ENCODE data around the gene FGD5.

Gene FGD5, protein sequence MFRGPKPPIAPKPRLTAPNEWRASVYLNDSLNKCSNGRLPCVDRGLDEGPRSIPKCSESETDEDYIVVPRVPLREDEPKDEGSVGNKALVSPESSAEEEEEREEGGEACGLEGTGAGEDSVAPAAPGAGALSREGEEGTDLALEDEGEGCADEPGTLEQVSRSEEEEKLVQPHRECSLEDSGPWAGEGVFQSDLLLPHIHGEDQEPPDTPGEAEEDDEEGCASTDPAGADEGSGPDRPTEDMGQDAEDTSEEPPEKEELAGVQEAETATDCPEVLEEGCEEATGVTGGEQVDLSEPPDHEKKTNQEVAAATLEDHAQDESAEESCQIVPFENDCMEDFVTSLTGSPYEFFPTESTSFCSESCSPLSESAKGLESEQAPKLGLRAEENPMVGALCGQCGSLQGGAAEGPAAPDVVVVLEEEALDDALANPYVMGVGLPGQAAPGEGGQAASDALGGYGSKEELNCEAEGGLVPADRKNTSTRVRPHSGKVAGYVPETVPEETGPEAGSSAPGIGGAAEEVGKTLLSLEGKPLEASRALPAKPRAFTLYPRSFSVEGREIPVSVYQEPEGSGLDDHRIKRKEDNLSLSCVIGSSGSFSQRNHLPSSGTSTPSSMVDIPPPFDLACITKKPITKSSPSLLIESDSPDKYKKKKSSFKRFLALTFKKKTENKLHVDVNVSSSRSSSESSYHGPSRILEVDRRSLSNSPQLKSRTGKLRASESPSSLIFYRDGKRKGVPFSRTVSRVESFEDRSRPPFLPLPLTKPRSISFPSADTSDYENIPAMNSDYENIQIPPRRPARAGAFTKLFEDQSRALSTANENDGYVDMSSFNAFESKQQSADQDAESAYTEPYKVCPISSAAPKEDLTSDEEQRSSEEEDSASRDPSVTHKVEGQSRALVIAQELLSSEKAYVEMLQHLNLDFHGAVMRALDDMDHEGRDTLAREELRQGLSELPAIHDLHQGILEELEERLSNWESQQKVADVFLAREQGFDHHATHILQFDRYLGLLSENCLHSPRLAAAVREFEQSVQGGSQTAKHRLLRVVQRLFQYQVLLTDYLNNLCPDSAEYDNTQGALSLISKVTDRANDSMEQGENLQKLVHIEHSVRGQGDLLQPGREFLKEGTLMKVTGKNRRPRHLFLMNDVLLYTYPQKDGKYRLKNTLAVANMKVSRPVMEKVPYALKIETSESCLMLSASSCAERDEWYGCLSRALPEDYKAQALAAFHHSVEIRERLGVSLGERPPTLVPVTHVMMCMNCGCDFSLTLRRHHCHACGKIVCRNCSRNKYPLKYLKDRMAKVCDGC (N-terminal part only)

DNA sequence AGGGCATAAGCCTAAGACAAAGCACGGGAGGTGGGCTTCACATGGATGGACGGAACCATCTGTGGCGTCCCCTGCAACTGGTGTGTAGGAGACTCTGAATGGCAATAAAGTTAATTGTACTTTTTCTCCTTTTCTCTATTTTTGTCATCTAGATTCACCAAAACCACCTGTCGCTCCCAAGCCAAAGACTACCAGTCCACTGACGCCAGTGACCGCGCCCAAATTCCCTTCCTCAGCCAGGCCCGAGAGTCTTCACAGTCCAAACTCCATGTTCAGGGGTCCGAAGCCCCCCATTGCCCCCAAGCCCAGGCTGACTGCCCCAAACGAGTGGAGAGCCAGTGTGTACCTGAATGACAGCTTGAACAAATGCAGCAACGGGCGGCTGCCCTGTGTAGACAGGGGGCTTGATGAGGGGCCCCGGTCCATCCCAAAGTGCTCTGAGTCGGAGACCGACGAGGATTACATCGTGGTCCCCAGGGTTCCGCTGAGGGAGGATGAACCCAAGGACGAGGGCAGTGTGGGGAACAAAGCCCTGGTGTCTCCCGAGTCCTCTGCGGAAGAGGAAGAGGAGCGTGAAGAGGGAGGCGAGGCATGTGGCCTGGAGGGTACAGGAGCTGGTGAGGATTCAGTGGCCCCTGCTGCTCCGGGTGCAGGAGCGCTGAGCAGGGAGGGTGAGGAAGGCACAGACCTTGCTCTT lies at the start of gene FGD5:
Gene FGD5, plus strand, starts transcription at position 159 of the 697 bp plus-strand sequence. Its CDS starts 110 bp downstream, at position 269.
- no peak for DNase-seq

DNA sequence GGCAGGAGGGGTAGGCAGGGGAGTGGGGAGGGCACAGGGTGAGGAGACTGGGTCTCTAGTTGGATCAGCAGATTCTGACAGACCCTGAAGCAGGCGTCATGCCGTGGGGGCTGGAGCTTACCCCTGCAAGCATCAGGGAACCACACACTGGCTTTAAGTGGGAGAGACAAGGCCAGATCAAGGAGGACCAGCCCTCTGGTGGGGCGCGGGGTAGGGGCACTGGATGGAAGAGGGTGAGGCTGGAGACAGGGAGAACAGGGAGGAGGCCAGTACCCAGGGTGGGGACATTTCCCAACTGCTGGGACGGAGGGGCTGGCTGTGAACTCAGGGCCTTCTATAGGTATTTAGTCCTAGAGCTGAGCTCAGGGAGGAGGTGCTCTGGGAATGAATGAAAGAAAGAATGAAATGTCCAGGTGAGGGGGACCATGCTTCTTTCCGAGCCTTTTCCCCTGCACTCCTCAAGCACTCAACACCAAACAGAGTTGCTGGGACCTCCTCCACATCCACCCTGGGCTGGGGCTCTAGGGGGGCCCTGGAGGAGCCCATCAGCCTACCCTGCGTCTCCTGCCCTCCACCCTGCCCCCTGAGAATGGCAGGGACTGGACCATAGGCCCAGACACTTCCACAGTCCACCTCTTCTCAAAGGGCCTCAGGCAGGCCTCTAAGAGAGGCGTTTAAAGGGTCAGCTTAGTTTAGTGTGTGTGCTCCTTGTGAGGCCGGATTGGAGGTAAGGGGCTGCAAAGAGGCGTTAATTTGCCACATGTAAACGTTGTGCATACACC lies 49.0 kb upstream of the FGD5 start:
- no peak for DNase-seq

DNA sequence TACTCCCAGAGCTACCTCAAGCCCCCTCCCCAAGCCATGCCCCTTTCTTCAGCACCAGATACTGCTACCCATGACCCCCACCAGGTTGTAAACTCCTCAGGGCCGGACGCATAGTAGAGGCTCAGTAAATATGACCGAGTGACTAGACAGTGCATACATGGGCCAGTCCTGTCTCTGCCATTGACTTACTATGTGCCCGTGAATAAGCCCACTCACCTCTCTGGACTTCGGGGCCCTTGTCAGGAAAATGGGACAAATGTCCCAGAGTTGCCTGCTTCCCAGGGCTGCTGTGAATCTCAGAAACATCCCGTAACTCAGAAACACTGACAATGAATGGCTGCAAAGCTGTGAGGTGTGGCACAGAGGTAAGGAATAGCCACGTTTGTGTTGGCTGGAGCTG lies 48.2 kb upstream of the FGD5 start:
- DNase-seq = no peak

DNA sequence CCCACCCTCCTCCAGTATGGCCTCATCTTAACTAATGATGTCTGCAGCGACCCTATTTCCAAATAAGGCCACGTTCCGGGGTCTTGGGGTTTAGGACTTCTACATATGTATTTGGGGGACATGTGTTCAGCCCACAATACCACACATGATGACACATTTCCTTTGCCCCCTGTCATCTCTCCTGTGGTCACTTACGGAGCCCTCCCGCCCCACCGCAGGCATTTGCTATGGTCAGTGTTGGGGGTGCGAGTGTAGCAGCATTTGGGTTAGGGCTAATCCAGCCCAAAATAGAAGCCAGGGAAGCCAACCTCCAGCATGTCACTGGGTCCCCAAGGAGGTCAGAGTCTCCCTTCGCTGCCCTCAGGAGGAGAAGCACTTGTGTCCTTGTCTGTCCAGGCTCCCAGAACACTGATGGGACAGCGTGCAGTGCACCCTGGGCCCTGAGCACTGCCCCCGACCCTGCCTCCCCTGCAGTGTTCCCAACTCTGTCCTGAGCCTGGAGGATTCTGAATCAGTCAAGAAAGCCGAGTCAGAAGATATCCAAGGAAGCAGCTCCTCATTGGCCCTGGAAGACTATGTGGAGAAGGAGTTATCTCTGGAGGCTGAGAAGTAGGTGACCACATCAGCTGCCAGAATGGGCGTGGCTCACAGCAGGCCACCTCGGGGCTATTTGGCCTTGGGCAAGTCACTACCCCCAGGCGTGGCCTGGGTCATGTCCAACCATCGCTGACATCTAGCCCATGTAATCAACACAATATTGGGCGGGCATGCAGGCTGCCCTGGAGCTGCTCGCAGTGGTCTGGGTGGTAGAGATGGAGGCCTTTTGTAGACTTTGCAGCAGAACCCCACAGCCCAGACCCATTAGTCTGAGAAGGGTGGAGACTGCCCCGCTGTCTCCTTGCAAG lies 46.9 kb upstream of the FGD5 start:
- no peak for DNase-seq

DNA sequence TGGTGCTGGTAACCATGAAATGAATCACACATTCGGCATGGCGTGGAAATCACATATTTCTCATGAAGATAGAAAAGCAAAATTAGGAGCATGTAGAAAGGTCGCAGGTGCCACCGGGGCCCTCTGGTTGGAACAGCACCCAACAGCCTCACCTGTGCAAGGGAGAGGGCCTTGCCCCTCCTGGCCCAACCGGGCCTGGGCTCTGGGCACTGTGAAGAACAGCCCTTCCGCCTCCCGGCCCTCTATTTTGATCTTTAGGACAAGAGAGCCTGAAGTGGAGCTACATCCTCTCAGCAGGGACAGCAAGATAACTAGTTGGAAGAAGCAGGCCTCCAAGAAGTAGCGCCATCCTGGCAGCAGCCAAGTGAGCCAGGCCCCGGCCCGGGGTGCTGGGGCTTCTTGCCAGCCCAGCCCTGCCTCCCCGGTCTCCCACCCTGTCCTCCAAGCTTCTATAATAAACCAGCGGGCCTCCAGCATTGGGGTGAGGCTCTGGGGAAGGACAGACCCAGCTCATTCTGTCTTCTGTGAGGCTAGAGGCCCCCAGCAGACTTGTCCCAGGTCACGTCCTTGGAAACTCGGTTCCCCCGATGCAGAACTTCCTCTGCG lies 46.1 kb upstream of the FGD5 start:
- no peak for DNase-seq

DNA sequence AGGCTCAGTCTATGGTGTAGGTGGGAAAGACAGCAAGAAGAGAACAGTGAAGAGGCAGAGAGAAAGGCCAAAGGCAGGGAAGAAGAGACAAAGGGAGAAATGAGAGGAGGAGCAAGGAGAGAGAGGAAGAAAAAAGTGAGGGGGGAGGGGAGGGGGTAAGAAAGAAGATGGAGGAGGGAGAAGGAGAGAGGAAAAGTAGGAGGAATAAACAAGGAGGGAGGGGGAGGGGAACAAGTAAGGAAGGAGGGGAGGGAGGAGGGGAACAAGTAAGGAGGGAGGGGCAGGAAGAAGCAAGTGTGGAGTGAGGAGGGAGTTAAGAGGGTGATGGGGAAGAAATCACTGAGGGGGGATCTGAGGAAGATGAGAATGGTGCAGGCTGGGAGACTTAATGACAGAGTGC lies 45.5 kb upstream of the FGD5 start:
- no peak for DNase-seq

DNA sequence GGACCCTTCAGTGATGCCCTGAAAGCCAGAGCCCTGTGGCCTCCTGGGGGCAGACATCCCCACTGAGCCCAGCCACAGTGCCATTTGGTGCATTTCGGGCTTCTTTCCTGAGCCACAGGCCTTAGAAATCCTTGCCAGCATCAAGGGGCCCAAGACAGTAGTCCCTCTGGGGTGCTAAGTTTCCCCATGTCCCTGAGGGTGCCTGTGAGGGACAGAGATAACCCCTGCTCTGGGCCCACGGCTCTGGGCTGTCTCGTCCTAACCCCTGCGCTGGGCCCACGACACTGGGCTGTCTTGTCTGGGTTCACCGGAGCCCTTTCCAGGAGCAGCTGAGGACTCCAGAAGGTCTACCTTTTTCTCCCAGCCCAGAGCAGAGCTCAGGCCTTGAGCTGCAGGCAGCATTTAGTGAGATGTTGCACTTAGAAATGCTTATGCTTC lies 45.1 kb upstream of the FGD5 start:
- DNase-seq = no peak

DNA sequence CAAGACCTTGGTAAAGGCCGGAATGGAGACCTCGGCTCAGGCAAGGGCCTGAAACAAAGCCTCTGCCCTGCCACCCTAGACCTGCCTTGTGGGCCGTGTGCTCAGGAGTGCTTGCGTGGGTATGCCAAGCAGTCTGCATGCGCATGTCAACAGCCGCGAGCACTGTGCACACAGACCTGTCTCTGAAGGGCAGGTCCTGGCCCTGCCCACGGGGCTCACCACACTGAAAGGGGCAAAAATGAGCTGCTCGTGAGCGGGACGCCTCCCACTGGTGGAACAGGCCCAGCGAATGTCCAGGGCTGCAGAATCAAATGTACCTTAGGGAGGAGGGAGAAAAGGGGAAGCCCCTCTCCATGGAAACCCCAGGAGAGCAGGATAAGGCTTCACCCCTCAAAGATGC lies 44.3 kb upstream of the FGD5 start:
- DNase-seq = no peak

DNA sequence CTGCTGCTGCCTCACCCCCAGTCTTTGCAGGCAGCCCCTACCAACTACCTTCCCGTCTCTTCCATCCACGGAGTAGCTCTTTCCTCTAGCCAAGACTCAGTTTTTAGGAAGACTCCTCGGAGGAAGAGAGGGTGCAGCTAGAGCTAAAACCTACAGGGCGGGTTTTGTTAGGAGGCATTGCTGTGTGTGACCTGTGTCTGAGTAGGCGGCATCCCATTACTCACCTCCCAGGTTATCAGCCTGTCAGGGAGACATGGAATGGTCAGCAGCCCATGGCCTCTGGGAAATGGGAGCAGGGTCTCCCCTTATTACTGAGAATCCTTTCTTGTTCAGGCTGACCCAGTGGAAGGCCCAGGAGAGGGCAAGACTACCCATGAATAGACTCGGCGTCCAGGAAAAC lies 43.8 kb upstream of the FGD5 start:
- no peak for DNase-seq

DNA sequence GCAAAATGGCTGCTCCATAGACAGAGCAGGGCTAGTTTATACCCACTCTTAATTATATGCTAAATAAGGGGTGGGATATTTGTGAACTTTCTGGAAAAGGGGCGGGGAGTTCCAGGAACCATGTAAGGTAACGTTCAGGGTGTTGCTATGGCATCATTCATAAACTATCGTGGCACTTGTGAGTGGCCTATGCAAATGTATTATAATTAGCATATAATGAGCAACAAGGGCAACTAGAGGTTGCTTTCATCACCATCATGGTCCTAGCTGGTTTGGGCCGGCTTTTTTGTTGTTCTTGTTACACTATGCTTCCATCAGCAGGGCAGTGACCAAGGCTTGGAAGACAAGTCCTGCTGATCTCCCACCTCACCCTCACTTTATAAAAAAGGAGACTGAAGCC lies 43.2 kb upstream of the FGD5 start:
- no peak for DNase-seq

DNA sequence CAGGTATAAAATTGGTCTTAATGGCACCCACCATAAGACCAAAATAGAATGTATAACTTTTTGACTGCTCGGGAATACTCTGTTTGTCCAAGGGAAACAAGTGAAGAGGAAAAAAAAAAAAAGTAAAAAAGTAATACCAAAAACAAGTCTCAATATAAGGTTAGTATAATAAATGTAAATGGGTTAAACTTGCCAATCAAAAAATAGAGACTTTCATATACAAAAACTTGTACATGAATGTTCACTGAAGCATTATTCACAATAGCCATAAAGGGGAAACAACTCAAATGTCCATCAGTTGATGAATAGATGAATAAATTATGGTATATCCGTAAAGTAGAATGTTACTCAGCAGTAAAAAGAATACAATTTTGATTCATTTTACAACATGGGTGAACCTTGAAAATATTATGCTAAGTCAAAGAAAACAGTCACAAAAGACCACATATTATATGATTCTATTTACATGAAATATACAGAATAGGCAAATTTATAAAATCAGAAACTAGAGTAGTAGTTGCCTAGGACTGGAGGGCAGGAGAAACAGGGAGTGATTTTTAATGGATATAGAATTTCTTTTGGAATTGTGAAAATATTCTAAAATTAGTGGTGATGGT lies 39.6 kb upstream of the FGD5 start:
- no peak for DNase-seq

DNA sequence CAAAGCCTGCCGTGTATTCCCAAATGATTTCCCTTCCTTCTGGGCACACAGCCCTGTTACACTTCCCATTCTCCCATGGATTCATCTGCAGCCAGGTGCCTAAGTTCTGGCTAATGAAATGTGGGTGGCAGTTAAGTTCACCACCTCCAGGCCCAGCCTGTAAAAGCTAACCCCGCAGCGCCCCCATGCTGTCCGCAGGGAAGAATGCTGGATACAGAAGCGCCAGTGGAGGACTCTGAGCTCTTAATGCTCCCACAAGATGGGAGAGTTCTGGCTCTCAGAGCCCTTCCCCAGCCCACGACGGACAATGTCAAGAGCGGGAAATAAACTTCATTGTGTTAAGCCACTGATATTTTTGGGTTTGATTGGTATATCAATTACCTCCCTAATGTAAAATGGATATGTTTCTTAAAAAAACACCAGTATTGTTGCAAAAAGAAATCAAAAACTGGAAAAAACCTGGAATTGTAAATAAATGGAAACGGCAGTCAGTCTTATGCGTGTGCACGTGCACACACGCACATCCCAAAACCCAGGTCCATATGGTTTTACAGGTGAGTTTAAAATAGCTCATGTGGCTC lies 37.7 kb upstream of the FGD5 start:
- DNase-seq = peak; percentile 57

DNA sequence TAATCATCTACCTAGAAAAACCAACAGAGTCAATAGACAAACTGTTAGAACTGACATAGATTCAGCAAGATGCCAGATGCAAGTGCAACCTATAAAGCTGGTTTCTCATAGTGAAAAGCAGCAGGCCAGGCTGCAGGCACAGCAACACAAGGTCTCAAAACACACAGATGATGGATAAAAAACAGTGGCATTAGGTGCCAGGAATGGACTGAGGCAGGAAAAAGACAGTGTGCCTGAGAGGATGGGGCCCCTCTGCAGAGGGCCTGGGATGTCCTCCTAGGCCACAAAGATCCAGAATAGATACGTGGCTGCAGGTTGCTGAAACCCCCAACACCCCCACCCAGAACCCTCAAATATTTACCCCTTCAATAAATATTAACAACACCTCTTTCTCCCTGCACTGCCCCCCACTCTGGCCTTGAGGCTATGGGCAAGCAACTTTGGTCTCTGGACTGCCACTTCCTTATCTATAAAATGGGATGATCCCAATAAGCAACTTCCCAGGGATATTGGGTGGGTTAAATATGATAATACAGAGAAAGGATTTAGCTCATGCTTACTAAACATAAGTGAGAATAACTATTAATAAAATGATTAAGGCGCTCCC lies 35.2 kb upstream of the FGD5 start:
- DNase-seq = no peak

DNA sequence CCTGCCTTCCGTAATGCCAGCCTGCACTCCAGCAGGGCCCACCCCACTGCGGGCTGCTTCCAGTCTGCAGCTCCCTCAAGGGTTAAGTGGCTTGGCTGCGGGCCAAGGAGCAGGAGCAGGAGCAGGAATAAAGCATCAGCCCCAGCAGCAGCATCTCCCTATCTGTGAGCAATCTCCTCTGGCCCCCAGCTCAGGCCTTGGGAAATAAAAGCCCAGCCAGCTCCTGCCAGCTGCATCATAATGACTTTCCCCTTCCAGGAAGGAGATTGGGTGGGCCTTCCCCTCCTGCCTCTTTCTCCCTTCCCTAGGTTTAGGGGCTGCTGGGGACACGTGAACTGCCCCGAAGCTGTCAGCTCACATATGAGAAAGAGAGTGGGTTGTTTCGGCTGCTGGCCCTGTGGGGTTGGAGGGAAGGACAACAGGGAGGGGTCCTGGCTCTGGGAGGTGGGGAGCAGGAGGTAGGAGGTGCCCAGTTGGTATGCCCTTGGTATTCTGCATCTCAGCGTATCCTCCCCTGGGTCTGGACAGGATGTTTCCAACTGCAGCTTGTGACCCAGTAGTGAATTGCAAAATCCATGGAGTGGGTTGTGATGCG lies 34.6 kb upstream of the FGD5 start:
- DNase-seq = no peak

DNA sequence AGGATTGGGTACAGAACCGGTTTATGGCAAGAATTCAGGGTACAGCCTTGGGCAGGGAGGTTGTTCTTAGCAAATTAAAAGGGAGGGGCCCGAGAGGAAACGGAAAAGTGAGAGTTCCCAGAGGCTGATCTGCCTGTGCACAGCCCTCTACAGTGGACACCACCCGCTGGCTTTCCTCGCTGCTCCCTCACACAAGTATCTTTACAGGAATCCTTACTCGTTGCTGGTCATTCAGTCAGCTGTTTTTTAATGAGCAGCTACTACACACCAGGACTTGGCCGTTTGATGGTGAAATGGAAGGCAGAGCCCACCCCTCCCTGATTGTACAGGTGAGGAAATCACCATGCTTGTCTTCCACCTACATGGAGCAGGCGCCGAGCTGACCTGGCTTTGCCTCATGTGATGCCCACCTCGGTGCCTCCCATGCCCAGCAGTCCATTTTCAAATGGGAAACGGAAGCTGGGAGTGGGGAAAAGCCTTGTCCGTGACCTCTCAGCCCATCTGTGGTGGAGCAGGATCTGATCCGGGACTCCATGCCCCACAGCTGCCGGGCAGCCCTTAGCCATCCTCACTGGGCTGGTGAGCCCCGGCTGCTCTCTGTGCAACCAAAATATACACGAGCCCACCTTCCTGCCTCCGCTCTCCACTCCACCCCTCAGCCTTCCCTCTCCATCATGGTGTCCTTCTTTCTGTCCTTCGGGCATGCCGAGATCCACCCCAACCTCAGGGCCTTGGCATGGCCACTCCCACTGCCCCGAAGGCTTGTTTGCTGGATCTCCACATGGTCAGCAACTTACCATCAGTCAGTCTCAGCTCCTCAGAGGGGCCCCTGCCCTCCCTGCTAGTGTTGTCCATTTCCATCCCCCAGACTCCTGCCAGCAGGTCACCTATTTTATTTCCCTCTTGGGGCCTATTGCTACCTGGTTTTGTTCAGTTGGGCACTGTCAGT lies 33.3 kb upstream of the FGD5 start:
- DNase-seq = no peak

DNA sequence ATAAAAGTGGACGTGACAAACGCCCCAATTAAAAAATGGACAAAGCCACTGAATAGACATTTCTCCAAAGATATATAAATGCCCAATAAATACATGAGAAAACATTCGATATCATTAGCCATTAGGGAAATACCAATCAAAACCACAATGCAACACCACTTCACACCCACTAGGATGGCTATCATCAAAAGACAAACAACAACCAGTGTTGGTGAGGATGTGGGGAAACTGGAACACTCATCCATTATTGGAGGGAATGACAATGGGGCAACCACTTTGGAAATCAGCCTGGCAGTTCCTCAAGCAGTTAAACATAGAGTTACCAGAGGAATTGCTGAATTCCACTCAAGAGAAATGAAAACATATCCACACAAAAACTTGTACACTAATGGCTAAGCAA lies 32.4 kb upstream of the FGD5 start:
- DNase-seq = no peak

DNA sequence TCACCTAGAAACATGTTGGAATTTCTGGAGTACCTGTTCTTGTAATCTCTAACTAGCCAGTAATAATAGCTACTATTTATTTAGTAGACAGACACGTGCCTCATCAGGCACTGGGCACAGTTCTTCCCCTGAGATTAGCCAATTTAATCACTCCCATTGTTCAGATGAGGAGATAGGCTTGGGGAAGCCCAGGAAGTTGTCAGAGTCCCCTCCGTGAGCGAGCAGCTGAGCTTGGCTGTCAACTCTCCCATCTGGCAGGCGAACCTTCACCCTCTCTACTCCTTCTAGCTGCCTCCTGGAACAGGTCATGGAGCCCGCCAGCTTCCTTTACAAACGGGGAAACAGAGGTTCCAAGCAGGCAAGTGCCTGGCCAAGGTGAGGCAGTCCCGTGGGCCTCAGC lies 31.1 kb upstream of the FGD5 start:
- no peak for DNase-seq
